Activated CD4-positive, alpha-beta T cell treated with anti-CD3 and anti-CD28 coated beads, Interleukin-2, amount 50 U/mL, for 16 hours (primary cell): ENCODE data around the gene ORAI3.

ENCODE experiments used
- DNase-seq: peaks from one replicate; pipeline ENCODE4 v3.0.0-alpha.2; 2020

The ORAI3 gene

DNA sequence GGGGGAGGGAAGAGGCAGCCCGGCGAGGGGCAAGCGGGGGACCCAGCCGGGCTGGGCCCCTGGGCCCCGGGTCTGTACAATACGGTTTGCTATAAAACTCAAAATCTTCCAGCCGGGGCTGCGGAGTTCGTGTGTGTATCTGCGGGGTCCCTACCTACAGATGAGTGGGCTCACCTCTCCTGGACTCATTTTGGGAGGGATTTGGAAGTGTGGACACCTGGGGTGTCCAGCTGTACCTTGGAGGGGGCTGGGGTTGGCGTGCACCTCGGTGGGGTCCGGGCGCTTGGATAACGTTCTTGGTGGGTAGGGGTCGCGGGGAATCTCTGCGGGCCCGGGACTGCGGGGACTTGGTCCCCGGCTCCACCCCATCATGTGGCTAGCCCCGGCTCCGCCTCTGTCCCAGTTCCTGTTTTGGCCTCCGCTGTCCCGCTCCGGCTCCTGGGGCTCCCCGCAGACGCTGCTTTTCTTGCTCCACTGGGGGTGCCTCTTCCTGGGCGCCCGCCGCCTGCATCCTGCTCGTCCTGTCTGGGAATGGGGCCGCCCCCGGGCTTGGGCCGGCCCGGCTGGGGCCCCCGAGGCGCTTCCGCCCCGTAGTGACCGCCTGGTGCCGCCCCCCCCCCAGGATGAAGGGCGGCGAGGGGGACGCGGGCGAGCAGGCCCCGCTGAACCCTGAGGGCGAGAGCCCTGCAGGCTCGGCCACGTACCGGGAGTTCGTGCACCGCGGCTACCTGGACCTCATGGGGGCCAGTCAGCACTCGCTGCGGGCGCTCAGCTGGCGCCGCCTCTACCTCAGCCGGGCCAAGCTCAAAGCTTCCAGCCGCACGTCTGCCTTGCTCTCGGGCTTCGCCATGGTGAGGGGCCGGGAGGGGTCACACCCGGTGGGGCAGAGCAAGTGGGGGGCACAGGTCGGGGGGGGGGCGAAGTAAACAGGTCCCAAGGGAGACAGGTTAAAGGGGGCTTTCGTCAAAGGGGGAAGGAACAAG lies at the start of gene ORAI3:
ORAI3 (plus strand) TSS at position 402 of the 983 bp plus-strand sequence; CDS start at position 624, 222 bp downstream.
- DNase-seq: peak; percentile 46

DNA sequence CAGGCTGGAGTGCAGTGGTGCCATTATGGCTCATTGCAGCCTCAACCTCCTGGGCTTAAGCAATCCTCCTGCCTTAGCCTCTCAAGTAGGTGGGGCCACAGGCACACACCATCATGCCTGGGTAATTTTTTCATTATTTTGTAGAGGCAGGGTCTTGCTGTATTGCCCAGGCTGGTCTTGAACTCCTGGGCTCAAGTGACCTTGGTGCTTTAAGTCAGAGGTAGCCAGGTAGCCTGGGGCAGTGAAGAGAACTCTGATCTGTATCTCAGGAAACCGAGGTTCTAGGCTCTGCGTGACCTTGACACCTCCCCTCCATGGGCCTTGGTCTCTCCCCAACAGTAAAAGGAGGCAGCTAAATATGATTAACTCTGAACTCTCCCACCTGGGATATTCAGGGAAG lies 49.1 kb upstream of the ORAI3 start:
- no peak for DNase-seq

GRCh38 chr16:30900588-30900987 lies 48.3 kb upstream of the ORAI3 start:
- no peak for DNase-seq

- no peak for DNase-seq
Observed at GRCh38 chr16:30901201-30902028, 47.5 kb upstream of the ORAI3 start.

- DNase-seq: peak; percentile 56
Observed at GRCh38 chr16:30902029-30902972, 46.6 kb upstream of the ORAI3 start.

DNA sequence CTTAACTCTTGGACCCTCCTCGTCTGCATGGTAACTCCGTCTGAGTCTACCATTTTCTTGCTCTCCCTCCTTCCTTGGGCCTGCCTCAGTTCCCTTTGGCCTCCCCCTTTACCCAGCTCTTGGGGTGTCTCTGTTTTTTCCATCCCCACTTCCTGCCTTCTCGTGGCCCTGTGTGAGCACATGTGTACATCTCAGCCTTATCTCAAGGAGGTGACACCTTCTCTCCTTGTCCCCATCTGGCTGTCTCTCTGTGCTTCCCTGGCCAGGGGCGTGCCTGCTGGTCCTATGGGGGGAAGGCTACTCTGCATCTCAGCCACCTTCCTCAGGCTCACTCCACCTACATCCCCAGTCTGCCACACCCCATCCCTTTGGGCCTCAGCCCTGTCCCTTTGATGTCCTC lies 45.9 kb upstream of the ORAI3 start:
- peak; percentile 28 for DNase-seq

- no peak for DNase-seq
Observed at GRCh38 chr16:30903596-30903995, 45.3 kb upstream of the ORAI3 start.

DNA sequence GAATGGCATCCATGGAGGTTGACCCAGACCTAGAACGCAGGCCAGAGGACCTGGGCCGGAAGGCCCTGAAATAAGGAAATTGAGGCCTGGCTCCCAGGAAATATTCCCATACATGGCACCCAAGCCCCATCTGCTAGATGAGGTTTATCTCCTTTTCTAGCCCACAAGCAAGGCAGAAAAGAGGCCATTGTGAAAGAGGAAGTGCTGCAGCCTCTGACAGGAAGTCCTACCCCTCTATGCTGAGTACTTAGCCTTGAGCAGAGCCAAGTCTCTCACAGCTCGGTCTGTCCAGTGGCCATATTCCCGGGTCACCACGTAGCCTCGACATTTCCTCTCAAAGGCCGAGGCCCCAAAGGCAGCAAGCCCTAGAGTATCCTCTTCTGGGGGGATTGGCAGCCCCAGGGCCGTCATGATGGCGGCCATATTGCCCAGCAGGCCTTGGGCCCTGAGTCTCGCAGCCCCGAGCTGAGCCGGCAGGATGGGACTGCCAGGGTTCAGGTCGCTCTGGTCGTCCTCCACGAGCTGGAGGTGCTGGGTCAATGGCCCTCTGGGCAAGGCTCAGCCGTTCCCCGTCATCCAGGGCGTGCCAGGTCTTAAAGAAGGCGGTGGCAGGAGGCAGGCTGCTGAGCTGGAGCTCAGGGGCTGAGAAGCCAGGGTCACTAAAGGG lies 44.6 kb upstream of the ORAI3 start:
- DNase-seq: no peak

DNA sequence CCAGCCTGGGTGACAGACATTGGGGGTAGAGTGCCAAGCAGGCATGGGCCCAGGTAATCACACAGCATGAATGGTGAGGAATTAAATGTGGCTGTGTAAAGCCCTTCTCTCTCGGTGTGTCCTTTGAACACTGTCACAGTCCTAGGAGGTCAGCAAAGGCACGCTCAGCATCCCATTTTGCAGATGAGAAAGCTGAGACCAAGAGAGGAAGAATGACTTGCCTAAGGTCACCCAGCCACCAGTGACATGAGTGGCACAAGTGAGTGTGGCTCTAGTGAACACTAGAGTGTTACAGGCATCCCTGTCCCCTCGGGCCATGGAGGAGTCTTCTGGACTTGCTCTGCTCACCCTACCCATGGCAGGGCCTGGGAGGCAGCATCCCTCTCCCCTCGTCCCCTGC lies 41.8 kb upstream of the ORAI3 start:
- no peak for DNase-seq

DNA sequence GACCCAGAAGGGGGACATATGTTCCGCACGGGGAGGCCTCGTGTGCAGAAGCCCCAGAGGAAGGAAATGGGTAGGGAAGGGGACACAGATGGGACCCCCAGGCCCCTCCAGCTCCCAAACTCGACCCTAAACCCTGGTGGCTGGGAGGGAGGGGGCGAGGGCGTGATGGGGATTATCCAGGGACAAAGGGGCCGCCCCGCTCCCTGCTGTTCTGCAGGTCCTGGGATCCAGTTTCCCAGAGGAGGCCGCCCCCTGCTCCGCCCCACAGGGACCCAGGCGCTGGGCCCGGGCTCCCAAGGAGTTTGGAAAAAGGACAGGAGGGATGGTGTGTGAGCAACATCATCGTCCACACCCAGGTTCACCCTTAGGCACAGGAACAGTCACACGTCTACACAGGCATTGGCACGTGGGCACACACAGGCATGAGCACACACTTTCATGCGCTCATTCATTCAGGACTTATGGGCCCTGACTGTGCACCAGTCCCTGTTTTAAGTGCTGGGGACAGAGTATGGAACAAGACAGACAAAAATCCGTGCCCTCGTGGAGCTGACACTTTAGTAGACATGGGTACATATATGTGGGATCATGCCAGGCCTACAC lies 38.3 kb upstream of the ORAI3 start:
- DNase-seq: no peak

GRCh38 chr16:30912794-30913412 lies 36.0 kb upstream of the ORAI3 start:
- no peak for DNase-seq

DNA sequence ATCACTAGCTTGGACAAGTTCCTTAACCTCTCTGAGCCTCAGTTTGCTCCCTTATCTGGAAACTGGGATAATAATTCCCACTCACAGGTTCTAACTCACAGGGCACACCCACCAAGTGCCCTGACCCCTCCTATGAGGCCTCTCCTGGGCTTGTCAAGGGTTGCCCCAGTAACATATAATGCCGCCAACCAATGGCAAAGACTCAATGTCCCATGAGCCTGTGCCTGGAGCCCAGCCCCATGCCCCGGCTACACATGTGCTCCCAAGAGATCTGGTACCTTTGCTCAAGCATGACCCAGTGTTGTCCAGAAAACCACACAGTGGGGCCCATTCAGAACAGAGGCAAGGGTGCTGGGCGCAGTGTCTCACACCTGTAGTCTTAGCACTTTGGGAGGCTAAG lies 34.0 kb upstream of the ORAI3 start:
- no peak for DNase-seq

DNA sequence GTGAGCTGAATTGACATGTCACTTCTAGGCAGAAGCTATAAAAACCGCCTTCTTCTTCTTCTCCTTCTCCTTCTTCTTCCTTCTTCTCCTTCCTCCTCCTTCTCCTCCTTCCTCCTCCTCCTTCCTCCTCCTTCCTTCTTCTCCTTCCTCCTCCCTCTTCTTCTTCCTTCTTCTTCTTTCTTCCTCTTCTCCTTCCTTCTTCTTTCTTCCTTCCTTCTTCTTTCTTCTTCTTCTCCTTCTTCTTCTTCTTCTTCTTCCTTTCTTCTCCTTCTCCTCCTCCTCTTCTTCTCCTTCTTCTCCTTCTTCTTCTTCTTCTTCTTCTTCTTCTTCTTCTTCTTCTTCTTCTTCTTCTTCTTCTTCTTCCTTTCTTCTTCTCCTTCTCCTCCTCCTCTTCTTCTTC lies 30.3 kb upstream of the ORAI3 start:
- DNase-seq: no peak

- DNase-seq: no peak
Observed at GRCh38 chr16:30920891-30921290, 28.0 kb upstream of the ORAI3 start.

- DNase-seq: no peak
Observed at GRCh38 chr16:30921459-30921747, 27.5 kb upstream of the ORAI3 start.

- peak; percentile 88 for DNase-seq
Observed at GRCh38 chr16:30921748-30922419, 27.0 kb upstream of the ORAI3 start.

DNA sequence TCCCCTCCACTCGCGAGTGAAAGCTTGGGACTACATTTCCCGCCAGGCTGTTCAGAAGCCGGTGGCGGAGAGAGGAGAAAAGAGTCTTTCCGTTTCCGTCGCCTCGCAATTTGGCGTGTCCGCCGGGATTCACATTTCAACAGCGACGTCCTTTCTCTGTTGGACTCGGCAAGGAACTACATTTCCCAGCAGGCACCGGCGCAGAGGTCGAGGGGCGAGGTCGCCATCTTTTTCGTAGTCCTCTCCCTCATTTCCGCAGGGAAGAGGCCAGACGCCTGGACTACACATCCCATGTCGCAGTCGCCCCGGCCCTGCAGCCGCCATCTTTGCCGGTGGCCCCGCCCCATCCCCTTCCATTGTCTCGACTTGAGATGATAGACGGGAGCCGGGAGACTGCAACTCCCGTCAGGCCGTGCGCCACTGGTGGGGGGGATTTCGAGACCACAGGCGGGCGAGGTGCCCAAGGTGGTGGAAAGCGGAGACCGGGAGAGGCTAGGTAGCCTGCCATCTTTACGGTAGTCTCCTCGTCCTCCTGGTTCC lies 26.4 kb upstream of the ORAI3 start:
- peak; percentile 100 for DNase-seq

GRCh38 chr16:30922960-30923535 lies 25.8 kb upstream of the ORAI3 start:
- peak; percentile 99 for DNase-seq

DNA sequence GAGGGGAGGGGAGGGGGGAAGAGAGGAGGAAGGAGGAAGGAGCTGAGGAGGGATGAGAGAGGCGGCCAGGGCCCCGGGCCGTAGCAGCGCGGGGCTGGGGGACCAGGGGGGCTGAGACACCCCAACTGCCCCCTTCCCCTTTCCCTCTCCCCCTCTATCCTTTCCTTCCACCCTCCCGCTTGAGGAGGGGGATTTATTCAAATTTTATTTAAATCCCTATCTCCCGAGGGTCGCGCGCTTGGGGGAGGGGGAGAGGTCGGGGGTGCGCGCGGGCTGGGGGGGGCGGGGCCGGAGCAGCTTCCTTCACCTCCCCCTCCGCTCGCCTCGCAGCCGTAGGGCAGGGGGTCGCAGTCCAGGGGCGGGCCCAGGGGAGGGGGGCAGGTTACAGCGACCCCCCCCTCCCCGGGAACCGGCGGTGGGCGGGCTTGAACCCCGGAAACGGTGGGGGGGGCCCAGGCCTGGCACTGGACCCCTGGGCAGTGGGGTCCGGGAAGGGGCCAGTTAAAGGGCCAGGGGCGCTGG lies 25.3 kb upstream of the ORAI3 start, which contains the start of gene FBXL19:
FBXL19 (plus strand) TSS at position 19 of the 522 bp plus-strand sequence. CDS start 2,183 bp downstream, outside the sequence.
- DNase-seq: no peak
